NB4 (cell line): Measurements from ENCODE around the gene DYSF.

ENCODE experiments used
- DNase-seq: peaks from one replicate; pipeline ENCODE4 v3.0.0; 2010; ENCODE audit warnings: low read depth
- H3K4me3 ChIP-seq: one replicate; pipeline ENCODE4 v1.5.1; 2011; ENCODE audit warnings: mild to moderate bottlenecking, low read depth, low read length, moderate library complexity
- MYC ChIP-seq: IDR thresholded peaks from 2 replicates; pipeline ENCODE4 v1.6.1; 2011; ENCODE audit warnings: low read depth, low read length
- POLR2A ChIP-seq: IDR thresholded peaks from 2 replicates; pipeline ENCODE4 v1.6.1; 2011; ENCODE audit warnings: mild to moderate bottlenecking; ENCODE audit not compliant: insufficient read length; ENCODE audit errors: extremely low read depth
- TF ChIP-seq, protein P1 (sequence below): IDR thresholded peaks from 2 replicates; pipeline ENCODE4 v1.6.1; 2011; ENCODE audit warnings: low read depth, low read length
- TF ChIP-seq, protein P2 (sequence below): IDR thresholded peaks from one replicate; pipeline ENCODE4 v1.5.1; 2012; ENCODE audit warnings: low read depth, low read length

The DYSF gene

DNA sequence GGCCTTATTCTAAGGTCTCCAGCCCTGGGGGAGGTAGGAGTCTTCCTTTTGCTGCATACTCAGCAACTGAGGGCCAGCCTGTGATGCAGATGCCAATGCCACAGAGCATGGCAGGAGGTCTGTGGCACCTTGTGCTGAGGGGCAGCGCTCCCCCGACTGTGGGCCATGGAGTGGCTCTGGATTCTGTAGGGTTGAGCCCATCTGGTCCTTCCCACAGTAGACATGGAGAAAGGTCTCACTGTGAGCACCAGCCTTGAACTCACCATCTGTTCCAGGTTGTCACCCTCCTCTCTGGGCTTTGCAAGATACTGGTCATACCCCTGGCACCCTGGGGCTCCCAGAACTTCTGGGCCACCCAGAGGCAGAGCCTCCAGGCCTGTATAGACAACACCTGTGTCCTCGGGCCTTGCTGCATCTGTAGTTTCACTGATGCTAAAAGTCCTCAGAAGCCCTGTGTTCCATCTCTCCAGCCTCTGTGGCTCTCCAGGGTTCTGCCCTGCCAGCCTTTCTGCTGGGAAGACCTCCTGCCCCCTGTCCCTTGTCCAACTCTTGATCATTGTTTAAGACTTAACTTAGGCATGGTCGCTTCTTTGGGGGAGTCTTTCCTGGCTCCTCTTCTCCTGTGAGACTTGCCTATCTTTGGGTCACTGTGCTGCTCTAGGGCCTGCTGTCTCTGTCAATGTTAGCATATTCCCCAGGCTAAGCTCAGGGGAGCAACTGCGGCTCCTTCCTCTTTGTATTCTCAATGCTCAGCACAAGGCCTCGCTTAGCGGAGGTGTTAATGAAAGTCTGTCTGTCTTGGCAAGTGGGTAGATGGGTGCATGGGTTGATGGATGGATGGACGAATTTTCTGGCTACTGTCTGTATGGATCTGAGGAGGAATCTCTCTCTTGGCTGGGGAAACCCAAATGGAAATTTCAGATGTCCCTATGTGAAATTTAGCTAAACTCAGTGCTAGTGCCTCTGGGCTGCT is 160.9 kb downstream of the DYSF start:
- H3K4me3 ChIP-seq, result no peak overlapping the region
- TF ChIP-seq MYC (no peak), POLR2A (no peak)
- TF ChIP-seq, protein P1, sequence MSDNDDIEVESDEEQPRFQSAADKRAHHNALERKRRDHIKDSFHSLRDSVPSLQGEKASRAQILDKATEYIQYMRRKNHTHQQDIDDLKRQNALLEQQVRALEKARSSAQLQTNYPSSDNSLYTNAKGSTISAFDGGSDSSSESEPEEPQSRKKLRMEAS, result no peak
- TF ChIP-seq, protein P2, sequence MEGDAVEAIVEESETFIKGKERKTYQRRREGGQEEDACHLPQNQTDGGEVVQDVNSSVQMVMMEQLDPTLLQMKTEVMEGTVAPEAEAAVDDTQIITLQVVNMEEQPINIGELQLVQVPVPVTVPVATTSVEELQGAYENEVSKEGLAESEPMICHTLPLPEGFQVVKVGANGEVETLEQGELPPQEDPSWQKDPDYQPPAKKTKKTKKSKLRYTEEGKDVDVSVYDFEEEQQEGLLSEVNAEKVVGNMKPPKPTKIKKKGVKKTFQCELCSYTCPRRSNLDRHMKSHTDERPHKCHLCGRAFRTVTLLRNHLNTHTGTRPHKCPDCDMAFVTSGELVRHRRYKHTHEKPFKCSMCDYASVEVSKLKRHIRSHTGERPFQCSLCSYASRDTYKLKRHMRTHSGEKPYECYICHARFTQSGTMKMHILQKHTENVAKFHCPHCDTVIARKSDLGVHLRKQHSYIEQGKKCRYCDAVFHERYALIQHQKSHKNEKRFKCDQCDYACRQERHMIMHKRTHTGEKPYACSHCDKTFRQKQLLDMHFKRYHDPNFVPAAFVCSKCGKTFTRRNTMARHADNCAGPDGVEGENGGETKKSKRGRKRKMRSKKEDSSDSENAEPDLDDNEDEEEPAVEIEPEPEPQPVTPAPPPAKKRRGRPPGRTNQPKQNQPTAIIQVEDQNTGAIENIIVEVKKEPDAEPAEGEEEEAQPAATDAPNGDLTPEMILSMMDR, result no peak
- no peak for DNase-seq

DNA sequence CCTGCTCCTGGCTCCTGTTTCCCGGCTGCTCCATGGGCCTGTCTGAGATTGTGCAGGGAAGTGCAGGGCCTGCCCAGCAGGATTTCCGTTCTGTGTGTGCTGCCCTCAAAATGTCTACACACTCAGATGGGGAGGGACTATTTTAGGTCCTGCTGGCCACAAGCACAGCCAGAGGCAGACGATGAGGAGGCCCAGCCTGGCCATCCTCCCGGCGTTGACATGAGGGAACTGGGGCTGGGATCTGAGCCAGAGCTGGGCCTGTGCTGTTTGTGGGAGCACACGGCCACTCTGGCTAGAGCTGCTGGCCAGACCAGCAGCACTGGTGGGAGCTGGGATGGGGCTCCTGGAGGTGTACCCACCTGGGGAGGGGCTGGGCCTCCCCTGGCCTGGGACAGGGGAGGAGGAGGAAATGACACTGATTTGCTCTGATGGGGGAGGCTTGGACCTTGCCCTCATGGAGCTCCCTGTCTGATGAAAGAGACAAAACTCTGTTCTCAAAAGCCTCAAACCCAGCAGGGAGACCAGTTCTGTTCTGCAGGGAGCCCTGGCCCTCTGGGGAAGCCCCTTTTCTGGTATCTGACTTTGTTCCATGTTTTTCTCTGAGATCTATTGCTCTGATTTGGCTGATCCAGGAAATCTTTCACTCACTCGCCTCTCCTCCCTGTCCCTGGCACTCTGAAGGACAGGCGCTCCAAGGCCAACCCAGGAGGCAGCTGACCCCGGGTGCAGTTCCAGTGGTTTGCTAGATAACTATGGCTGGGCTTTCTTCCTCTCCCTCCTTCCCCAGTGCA is 161.8 kb downstream of the DYSF start:
- TF ChIP-seq, protein P1, result no peak
- no peak for TF ChIP-seq MYC
- no peak overlapping the region for H3K4me3 ChIP-seq
- no peak for DNase-seq

DNA sequence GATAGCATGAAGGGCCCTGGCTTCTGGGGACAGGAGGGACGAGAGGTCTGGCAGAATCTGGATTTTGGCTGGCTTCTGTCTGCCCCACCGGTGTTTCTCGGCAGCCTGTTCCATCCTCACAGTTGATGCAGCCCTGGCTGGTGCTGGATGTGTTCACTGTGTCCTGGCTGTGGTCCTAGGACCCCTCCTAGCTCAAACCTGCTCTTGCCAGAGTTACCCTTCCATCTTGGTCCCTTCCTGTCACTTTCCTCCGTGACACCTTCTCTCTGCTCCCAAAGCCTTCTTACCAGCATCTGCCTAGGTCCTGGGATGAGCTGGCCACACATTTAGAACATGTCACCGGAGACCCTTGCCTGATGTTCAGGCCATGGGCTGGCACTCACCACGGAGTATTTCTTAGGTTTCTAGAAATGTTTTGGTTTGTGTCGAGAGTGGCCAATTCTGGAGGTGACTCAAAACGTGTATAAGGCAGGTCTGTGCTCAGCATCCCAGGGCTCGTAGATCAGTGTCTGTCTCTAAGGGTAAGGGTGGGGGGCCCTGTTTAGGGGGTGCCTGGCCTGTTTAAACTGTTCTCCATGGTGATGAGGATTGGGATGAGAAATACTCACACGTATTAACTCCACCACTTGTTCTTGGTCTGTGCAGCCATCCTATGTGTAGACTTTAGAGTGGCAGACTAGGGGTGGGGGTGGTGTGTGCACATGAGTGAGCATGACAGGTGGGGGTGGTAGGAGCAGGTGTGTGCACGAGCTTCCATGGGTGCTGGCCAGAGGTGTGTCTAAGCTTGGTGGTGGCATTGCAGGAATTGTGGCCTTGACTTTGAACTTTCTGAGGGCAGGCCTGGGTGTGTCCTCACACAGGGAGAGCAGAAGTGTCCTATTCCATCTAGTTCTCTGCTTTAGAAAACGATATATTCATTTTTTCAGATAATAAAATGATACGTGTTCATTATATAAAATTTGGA is 162.7 kb downstream of the DYSF start:
- no peak overlapping the region for H3K4me3 ChIP-seq
- no peak for TF ChIP-seq MYC
- TF ChIP-seq, protein P2, result no peak
- TF ChIP-seq, protein P1, result no peak
- no peak for TF ChIP-seq POLR2A
- no peak for DNase-seq

DNA sequence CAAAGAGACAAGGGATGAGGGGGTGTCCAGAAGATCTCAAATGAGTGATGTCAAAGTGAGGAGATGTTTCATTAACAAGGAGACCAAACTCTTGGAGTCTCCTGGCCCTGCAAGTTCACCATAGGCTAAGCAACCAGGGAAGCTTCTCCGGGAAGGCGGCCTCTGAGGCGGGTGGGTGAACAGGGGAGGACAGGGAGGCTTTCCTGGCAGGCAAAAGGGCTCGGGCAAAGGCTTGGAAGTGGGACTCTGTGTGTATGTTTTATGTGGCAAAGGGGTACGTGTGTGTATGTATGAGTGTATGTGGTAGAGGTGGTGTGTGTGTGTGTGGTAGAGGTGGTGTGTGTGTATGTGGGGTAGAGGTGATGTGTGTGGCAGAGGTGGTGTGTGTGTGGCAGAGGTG is 163.9 kb downstream of the DYSF start:
- DNase-seq, result no peak
- H3K4me3 ChIP-seq, result no peak overlapping the region
- TF ChIP-seq, protein P1, result no peak
- TF ChIP-seq, protein P2, result no peak
- TF ChIP-seq POLR2A (no peak), MYC (no peak)

DNA sequence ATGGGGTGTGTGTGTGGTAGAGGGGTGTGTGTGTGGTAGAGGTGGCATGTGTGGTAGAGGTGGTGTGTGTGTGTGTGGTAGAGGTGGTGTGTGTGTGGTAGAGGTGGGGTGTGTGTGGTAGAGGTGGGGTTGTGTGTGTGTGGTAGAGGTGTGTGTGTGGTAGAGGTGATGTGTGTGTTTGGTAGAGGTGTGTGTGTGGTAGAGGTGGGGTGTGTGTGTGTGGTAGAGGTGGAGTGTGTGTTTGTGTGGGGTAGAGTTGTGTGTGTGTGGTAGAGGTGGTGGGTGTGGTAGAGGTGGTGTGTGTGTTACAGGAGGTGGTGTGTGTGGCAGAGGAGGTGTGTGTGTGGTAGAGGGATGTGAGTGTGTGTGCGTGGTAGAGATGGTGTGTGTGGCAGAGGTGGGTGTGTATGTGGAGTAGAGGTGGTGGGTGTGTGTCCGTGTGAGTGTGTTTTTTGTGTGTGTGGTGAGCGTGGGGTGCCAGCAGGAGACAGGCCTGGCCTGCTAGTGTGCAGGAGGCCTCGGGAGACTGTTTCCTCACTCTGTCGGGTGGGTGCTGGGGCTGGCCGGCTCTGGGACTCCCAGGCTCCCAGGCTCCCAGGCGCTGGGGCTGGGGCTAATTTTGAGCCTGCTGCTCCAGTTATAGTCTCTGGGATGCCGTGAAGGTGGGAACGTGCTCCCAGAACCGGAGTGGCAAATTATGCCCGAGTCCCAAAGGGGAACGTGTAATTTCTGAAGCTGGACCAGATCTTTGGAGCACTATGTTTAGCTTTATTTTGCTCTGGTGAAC is 165.2 kb downstream of the DYSF start:
- H3K4me3 ChIP-seq, result no peak overlapping the region
- TF ChIP-seq, protein P2, result no peak
- TF ChIP-seq MYC (no peak), POLR2A (no peak)
- TF ChIP-seq, protein P1, result no peak
- no peak for DNase-seq
